ENCODE measurements around the gene RPS6KA5. TPM values are rescaled to one million over a fixed set of nuclear protein-coding genes. Genes with fewer than 3 reads are reported as not detected.
"Not testable (repeated sequence)": the region's sequence is repeated elsewhere in the genome, so short reads cannot be mapped to it uniquely, and the experiment has no call there.

RPS6KA5 gene
- total RNA-seq, 2 donors from 2014 or later = 8.9 to 10.3 TPM

GRCh38 chr14:90866833-90867232 is 193.6 kb downstream of the RPS6KA5 start:
- no peak for DNase-seq (ENCODE audit: low spot score)
- intact Hi-C loops (cut with DNase I) = no loop called here
- TF ChIP-seq CTCF (IDR thresholded peaks at IDR 0.05) (no peak), POLR2AphosphoS5 (IDR thresholded peaks at IDR 0.05) (no peak), POLR2A (IDR thresholded peaks at IDR 0.05) (no peak)
- Histone ChIP-seq H3K27me3 (replicated peaks; ENCODE audit: insufficient read depth) (no peaks in the 10 kb centered on the region), H3K36me3 (no peaks in the 10 kb centered on the region), H3K4me3 (no peak overlapping the region), H3K9me3 (no peaks in the 10 kb centered on the region), H3K27ac (no peak overlapping the region), H3K4me1 (replicated peaks) (no peaks in the 10 kb centered on the region)

GRCh38 chr14:90864741-90865140 is 195.7 kb downstream of the RPS6KA5 start:
- DNase-seq (ENCODE audit: low spot score) = no peak
- Histone ChIP-seq H3K27me3 (replicated peaks; ENCODE audit: insufficient read depth) (no peaks in the 10 kb centered on the region), H3K9me3 (no peaks in the 10 kb centered on the region), H3K27ac (no peak overlapping the region), H3K36me3 (no peaks in the 10 kb centered on the region), H3K4me3 (no peak overlapping the region), H3K4me1 (replicated peaks) (no peaks in the 10 kb centered on the region)
- 100% methylated on average over 2 of the region's 2 CpGs for WGBS
- TF ChIP-seq CTCF (IDR thresholded peaks at IDR 0.05) (no peak), POLR2AphosphoS5 (IDR thresholded peaks at IDR 0.05) (no peak), POLR2A (IDR thresholded peaks at IDR 0.05) (no peak)
- intact Hi-C loops (cut with DNase I) = no loop called here

- WGBS = 39% methylated on average over 5 of the region's 5 CpGs
- Histone ChIP-seq H3K9me3 (no peaks in the 10 kb centered on the region), H3K27ac (no peak overlapping the region), H3K27me3 (replicated peaks; ENCODE audit: insufficient read depth) (no peaks in the 10 kb centered on the region), H3K4me3 (no peak overlapping the region), H3K4me1 (replicated peaks) (no peaks in the 10 kb centered on the region), H3K36me3 (no peaks in the 10 kb centered on the region)
- intact Hi-C loops (cut with DNase I) = no loop called here
- no peak for DNase-seq (ENCODE audit: low spot score)
- TF ChIP-seq CTCF (IDR thresholded peaks at IDR 0.05) (no peak), POLR2AphosphoS5 (IDR thresholded peaks at IDR 0.05) (no peak), POLR2A (IDR thresholded peaks at IDR 0.05) (no peak)
Observed at GRCh38 chr14:90858511-90858910, 201.9 kb downstream of the RPS6KA5 start.

- TF ChIP-seq POLR2A (IDR thresholded peaks at IDR 0.05) (no peak), CTCF (IDR thresholded peaks at IDR 0.05) (no peak), POLR2AphosphoS5 (IDR thresholded peaks at IDR 0.05) (no peak)
- Histone ChIP-seq H3K27ac (no peak overlapping the region), H3K4me1 (replicated peaks) (no peaks in the 10 kb centered on the region), H3K36me3 (no peaks in the 10 kb centered on the region), H3K9me3 (no peaks in the 10 kb centered on the region), H3K27me3 (replicated peaks; ENCODE audit: insufficient read depth) (no peaks in the 10 kb centered on the region), H3K4me3 (no peak overlapping the region)
- WGBS = 63% methylated on average over 6 of the region's 6 CpGs
- intact Hi-C loops (cut with DNase I) = no loop called here
- DNase-seq (ENCODE audit: low spot score) = no peak
Observed at GRCh38 chr14:90857866-90858265, 202.6 kb downstream of the RPS6KA5 start.

- intact Hi-C loops (cut with DNase I); H3K4me1 ChIP-seq (replicated peaks); H3K36me3 ChIP-seq; H3K9me3 ChIP-seq; H3K27ac ChIP-seq; H3K4me3 ChIP-seq; H3K27me3 ChIP-seq (replicated peaks; ENCODE audit: insufficient read depth); DNase-seq (ENCODE audit: low spot score): not testable (repeated sequence)
- WGBS = 92% methylated on average over 5 of the region's 5 CpGs
Observed at GRCh38 chr14:90856115-90856514, 204.3 kb downstream of the RPS6KA5 start.
